ENCODE results near the gene JAZF1. TPM values are rescaled to one million over a fixed set of nuclear protein-coding genes. Genes with fewer than 3 reads are reported as not detected.

The JAZF1 gene
- total and polyA plus RNA-seq, 2 of the 8 experiments (the other 6 are each of a cell fraction or from before 2014, with no cell fraction given), result 2.6 to 21.8 TPM

- no peak overlapping the region for H4K8ac ChIP-seq (ENCODE audit: extremely low read depth, insufficient read depth, low read length)
- no peaks in the 10 kb centered on the region; a peak in 1 of 4 replicates for H3K79me2 ChIP-seq (ENCODE audit: control insufficient read depth in 1 of 2, insufficient read depth in 2 of 2, low read length in 2 of 2)
- H2BK15ac ChIP-seq (ENCODE audit: low read length), result no peak overlapping the region
- no peak overlapping the region for H3K4me3 ChIP-seq (ENCODE audit: extremely low read depth in 1 of 4, insufficient read depth in 2 of 4, low read depth in 3 of 4, low read length in 4 of 4)
- no peaks in the 10 kb centered on the region for H3K23me2 ChIP-seq (ENCODE audit: low read depth, low read length)
- no peak overlapping the region for H3K56ac ChIP-seq (replicated peaks; ENCODE audit: insufficient read length, low read depth, low read length)
- no peak overlapping the region for H3K14ac ChIP-seq (ENCODE audit: insufficient read length)
- H2AFZ ChIP-seq (ENCODE audit: low read length), result no peak overlapping the region
- WGBS, 2 experiments (ENCODE audit: extremely low coverage in 1 of 2, insufficient coverage in 1 of 2, insufficient read length in 1 of 2, insufficient replicate concordance in 2 of 2, low coverage in 1 of 2, low lambda C conversion rate in 2 of 2, missing lambda C conversion rate in 1 of 2), result 92% methylated on average over 3 of the region's 3 CpGs; no CpG with 5 or more reads in 1 of the 2 experiments
- no peak overlapping the region for H3K4me2 ChIP-seq (ENCODE audit: insufficient read depth in 1 of 2, low read depth in 2 of 2, low read length in 2 of 2)
- FAIRE-seq, result no peak
- no peaks in the 10 kb centered on the region for H3K9me3 ChIP-seq (ENCODE audit: insufficient read depth in 2 of 2, low read depth in 1 of 2, low read length in 1 of 2)
- H3K27ac ChIP-seq (ENCODE audit: low read depth, low read length), result no peak overlapping the region
- H3K9ac ChIP-seq (replicated peaks in 1 of 4; ENCODE audit: extremely low read depth in 1 of 4, low read depth in 3 of 4, low read length in 3 of 4), result no peak overlapping the region
- H3K18ac ChIP-seq (ENCODE audit: extremely low read depth, low read length), result no peak overlapping the region
- no peak overlapping the region for H3K23ac ChIP-seq (ENCODE audit: insufficient read length)
- H2AK5ac ChIP-seq (ENCODE audit: low read depth, low read length), result no peak overlapping the region
- H4K5ac ChIP-seq (ENCODE audit: insufficient read length, low read depth, low read length), result no peak overlapping the region
- H2BK20ac ChIP-seq (ENCODE audit: low read length), result no peak overlapping the region
- no peak for DNase-seq (ENCODE audit: low read depth in 1 of 2, low spot score in 2 of 2)
- H4K20me1 ChIP-seq (replicated peaks in 1 of 2; ENCODE audit: control insufficient read depth in 1 of 2, insufficient read depth in 2 of 2, low read length in 2 of 2), result no peaks in the 10 kb centered on the region
- H3K27me3 ChIP-seq (replicated peaks in 1 of 4; ENCODE audit: control insufficient read depth in 3 of 4, extremely low read depth in 1 of 4, insufficient read depth in 3 of 4, low read length in 3 of 4), result peaks cover 0 to 5% (median 0%) of the 10 kb centered on the region in 4 experiments; a peak in 1 of 7 replicates
- no peak overlapping the region for H2BK120ac ChIP-seq (replicated peaks; ENCODE audit: low read depth, low read length)
- no peak overlapping the region for H2BK5ac ChIP-seq (ENCODE audit: low read depth, low read length)
- ChIA-PET CTCF (ENCODE audit: partially characterized antibody) (interaction anchor here (0.7 to 1.2 kb wide), 2 partner anchors 35 to 686 kb away, joined by 3 to 4 read pairs; no protein-coding TSS in a partner anchor), POLR2A (ENCODE audit: partially characterized antibody) (no interaction called here)
- no peaks in the 10 kb centered on the region for H3K36me3 ChIP-seq (ENCODE audit: control insufficient read depth in 2 of 4, insufficient read depth in 4 of 4, low read length in 3 of 4)
- H3K79me1 ChIP-seq (ENCODE audit: low read depth, low read length), result peaks cover 3% of the 10 kb centered on the region; the same call in 1 of the 2 replicates
- no peak overlapping the region for H2BK12ac ChIP-seq (ENCODE audit: low read depth, low read length)
- no peak overlapping the region for H3K4ac ChIP-seq (replicated peaks; ENCODE audit: insufficient read length, low read depth, low read length)
- H3K4me1 ChIP-seq (replicated peaks in 1 of 4; ENCODE audit: control insufficient read depth in 3 of 4, insufficient read depth in 4 of 4, low read length in 3 of 4), result peaks cover 4 to 11% (median 8%) of the 10 kb centered on the region in 4 experiments
- H4K91ac ChIP-seq (replicated peaks; ENCODE audit: insufficient read length, low read length), result no peak overlapping the region
- TF ChIP-seq KDM5A (IDR thresholded peaks at IDR 0.05; ENCODE audit: low read length), result no peak
- TF ChIP-seq TEAD4 (IDR thresholded peaks at IDR 0.05; ENCODE audit: low read depth, low read length), result no peak
- TF ChIP-seq KDM4A (IDR thresholded peaks at IDR 0.05; ENCODE audit: low read depth, low read length, severe bottlenecking), result no peak
- TF ChIP-seq EZH2 (IDR thresholded peaks at IDR 0.05; ENCODE audit: low read depth, low read length, severe bottlenecking), result no peak
- no peak for TF ChIP-seq CEBPB (IDR thresholded peaks at IDR 0.05; ENCODE audit: low read depth, low read length)
- no peak for TF ChIP-seq ATF3 (IDR thresholded peaks at IDR 0.05; ENCODE audit: insufficient read depth, low read depth, low read length)
- no peak for TF ChIP-seq CBX8 (IDR thresholded peaks at IDR 0.05; ENCODE audit: borderline replicate concordance, low read depth, low read length)
- no peak for TF ChIP-seq RBBP5 (IDR thresholded peaks at IDR 0.05; ENCODE audit: borderline replicate concordance, low read depth, low read length)
- no peak for TF ChIP-seq RAD21 (IDR thresholded peaks at IDR 0.05 in 1 of 2, conservative IDR thresholded peaks at IDR 0.05 in 1 of 2; ENCODE audit: low read depth in 2 of 2, low read length in 2 of 2)
- TF ChIP-seq YY1 (IDR thresholded peaks at IDR 0.05; ENCODE audit: low read depth, low read length), result no peak
- no peak for TF ChIP-seq JUND (IDR thresholded peaks at IDR 0.05; ENCODE audit: low read length)
Measured at GRCh38 chr7:28130277-28130676, 50.3 kb downstream of the JAZF1 start.

Measured in H1 (cell line).